Stomach (tissue), 4 donors: ENCODE measurements around the gene TSPAN19.

Experiments
- EP300 ChIP-seq: sonication (generic); formaldehyde crosslinking; IDR thresholded peaks from one replicate; pipeline ENCODE4 v1.6.1; 2017; ENCODE audit warnings: antibody characterized with exemption
- TF ChIP-seq, protein P1 (sequence below), 7 experiments: fragments of 450-650 bp in 4 of 7; fragments of 200-600 bp in 3 of 7; sonication (generic) in 3 of 7; IDR thresholded peaks; one replicate each; pipeline ENCODE4 v1.5.1; 2016 to 2019; ENCODE audit warnings: antibody characterized with exemption in 7 of 7, control low read depth in 2 of 7, mild to moderate bottlenecking in 1 of 7

DNA sequence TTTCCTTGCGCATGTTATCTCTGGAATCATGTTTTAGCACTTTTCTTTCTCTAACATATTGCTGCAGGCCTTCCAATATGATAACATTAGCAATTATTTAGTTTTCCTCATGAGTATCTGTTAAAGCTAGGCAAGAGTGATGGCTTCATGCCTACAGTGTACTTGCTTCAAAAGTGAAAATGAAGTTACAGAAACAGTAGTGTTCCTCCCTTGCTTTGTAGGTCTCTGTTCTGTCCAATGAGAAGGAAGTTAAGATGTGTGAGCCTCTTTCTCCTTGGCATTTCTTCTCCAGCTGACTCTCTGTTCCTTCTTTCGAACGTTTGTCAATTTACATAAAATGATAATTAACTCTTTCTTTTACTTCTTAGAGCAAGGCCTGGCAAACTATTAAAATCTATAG is 22.3 kb upstream of the TSPAN19 start:
- TF ChIP-seq, protein P1, sequence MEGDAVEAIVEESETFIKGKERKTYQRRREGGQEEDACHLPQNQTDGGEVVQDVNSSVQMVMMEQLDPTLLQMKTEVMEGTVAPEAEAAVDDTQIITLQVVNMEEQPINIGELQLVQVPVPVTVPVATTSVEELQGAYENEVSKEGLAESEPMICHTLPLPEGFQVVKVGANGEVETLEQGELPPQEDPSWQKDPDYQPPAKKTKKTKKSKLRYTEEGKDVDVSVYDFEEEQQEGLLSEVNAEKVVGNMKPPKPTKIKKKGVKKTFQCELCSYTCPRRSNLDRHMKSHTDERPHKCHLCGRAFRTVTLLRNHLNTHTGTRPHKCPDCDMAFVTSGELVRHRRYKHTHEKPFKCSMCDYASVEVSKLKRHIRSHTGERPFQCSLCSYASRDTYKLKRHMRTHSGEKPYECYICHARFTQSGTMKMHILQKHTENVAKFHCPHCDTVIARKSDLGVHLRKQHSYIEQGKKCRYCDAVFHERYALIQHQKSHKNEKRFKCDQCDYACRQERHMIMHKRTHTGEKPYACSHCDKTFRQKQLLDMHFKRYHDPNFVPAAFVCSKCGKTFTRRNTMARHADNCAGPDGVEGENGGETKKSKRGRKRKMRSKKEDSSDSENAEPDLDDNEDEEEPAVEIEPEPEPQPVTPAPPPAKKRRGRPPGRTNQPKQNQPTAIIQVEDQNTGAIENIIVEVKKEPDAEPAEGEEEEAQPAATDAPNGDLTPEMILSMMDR (IDR thresholded peaks at IDR 0.05): no peak
- no peak for TF ChIP-seq EP300
